Psoas muscle (tissue), 8 donors: Measurements from ENCODE around the gene ALG8. TPM values are rescaled to one million over a fixed set of nuclear protein-coding genes. Genes with fewer than 3 reads are reported as not detected.
"Not testable (repeated sequence)": the region's sequence is repeated elsewhere in the genome, so short reads cannot be mapped to it uniquely, and the experiment has no call there.

Experiments used
- ATAC-seq, 4 donors: fragments of 200-7000 bp; cut with Tn5 transposase; one replicate each; pipeline ENCODE4 v1.9.1; 2020; ENCODE audit warnings: moderate library complexity in 3 of 4, mild to moderate bottlenecking in 2 of 4
- DNase-seq, 2 donors: peaks; one replicate each; pipeline ENCODE4 v3.0.0-alpha.2; 2020
- H3K27ac ChIP-seq: fragments of 200-600 bp; one replicate; pipeline ENCODE4 v1.8.0; 2022
- H3K27me3 ChIP-seq, 3 donors: fragments of 200-600 bp in 1 of 3; one replicate each; pipeline versions ENCODE4 v1.6.1 to v1.8.0; 2013 to 2022; ENCODE audit warnings: low read length in 2 of 3, mild to moderate bottlenecking in 2 of 3, moderate library complexity in 1 of 3; ENCODE audit not compliant: insufficient read depth in 3 of 3
- H3K36me3 ChIP-seq, 2 donors: fragments of 200-600 bp in 1 of 2; one replicate each; pipeline versions ENCODE4 v1.6.1 to v1.8.0; 2013 to 2022; ENCODE audit warnings: low read depth in 1 of 2, mild to moderate bottlenecking in 1 of 2, moderate library complexity in 1 of 2; ENCODE audit not compliant: insufficient read depth in 1 of 2
- H3K4me1 ChIP-seq: fragments of 200-600 bp; one replicate; pipeline ENCODE4 v1.8.0; 2022
- H3K4me3 ChIP-seq: fragments of 200-600 bp; one replicate; pipeline ENCODE4 v1.8.0; 2022; ENCODE audit warnings: mild to moderate bottlenecking
- H3K9me3 ChIP-seq: fragments of 200-600 bp; one replicate; pipeline ENCODE4 v1.8.0; 2022
- CTCF ChIP-seq: fragments of 200-600 bp; IDR thresholded peaks from one replicate; pipeline ENCODE4 v1.8.0; 2022; ENCODE audit warnings: antibody characterized with exemption
- WGBS, 3 donors: extraction: QIAGEN DNeasy Blood & Tissue Kit; methylation state at CpG; one replicate each; pipeline versions ENCODE4 v1.1.6 to v1.1.7; 2013; 5-methylcytosine and 5-hydroxymethylcytosine counted together
- intact Hi-C, 2 donors: fragments of 100-400 bp; cut with DNase I; formaldehyde crosslinking; loops; one replicate each; pipeline versions ENCODE4 v1.11.0 to v1.14.2; 2022
- polyA plus RNA-seq, 3 donors: library from polyadenylated mRNA; stranded (reverse); fragments of 200-250 nt; gene quantifications; one replicate each; pipeline ENCODE4 v1.2.3, GENCODE V29; 2013
- total RNA-seq, 4 donors: library from RNA; stranded (reverse); fragmentation: NEBNext Ultra II Directional in 2 of 4; extraction: Animal tissue kit (Norgen Biotek cat#: 25700) in 2 of 4; gene quantifications; one replicate each; pipeline versions ENCODE4 v1.2.1 to v1.2.4, GENCODE V29; 2021 to 2023
- donor health status: healthy with polysubstance abuse.
- donor health status: DM: no; HTN: no; CAD: no; lungs with moderate emphysema.
- donor health status: Bipolar disorder and iron deficiency.
- donor health status: healthy.
- donor health status: DM: yes; HTN: yes; CAD: no.
- donor health status: DM: no; HTN: no; CAD: no.
- donor health status: DM: no; HTN: no; CAD: no.
- donor health status: DM: yes; HTN: yes; CAD: no.

ALG8 gene
- total and polyA plus RNA-seq, 7 donors: 9.1 to 15.7 (median 11.4) TPM

DNA sequence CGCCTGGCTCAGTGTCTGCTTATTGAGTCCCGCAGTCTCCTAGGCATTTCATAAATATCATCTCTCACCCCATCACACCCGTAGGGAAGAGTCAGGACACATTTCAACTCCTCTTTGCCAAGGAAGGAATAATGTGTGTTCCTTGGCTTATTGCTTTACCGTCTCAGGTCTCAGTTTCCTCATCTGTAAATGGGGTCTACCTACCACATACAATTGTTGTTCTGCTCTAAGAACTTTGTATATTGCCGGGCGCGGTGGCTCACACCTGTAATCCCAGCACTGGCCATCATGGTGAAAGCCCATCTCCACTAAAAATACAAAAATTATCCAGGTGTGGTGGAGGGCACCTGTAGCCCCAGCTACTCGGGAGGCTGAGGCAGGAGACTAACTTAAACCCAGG is 78.9 kb downstream of the ALG8 start:
- H3K27ac ChIP-seq: peak overlapping the region; percentile 80
- intact Hi-C loops: loop anchor here in 1 of 2 donors (5.0 kb wide), 1 partner anchor 127 kb away; the partner anchor contains the start of genes KCTD21 and USP35
- 62 to 86% (median 66%) methylated on average over 8 of the region's 8 CpGs for WGBS, 3 donors
- H3K9me3 ChIP-seq: no peaks in the 10 kb centered on the region
- peaks cover 39% of the 10 kb centered on the region for H3K4me1 ChIP-seq
- TF ChIP-seq CTCF: no peak
- no peaks in the 10 kb centered on the region for H3K36me3 ChIP-seq
- ATAC-seq (no peak), DNase-seq (no peak)
- no peak overlapping the region for H3K4me3 ChIP-seq
- no peaks in the 10 kb centered on the region for H3K27me3 ChIP-seq

DNA sequence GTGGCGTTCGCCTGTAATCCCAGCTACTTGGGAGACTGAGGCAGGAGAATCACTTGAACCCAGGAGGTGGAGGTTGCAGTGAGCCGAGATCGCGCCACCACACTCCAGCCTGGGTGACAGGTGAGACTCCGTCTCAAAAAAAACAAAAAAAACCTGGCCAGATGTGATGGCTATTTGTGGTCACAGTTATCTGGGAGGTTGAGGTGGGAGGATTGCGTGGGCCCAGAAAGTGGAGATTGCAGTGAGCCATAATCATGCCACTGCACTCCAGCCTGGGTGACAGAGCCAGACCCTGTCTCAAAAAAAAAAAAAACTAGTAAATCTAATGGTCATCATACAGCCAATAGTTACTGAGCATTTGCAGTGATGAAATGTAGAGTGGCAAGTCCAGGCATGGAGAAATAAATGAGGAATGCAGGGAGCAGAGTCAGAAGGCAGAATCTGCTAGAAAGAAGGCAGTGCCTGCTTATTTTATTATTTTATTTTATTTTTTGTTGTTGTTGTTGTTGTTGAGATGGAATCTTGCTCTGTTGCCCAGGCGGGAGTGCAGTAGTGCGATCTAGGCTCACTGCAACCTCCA is 79.6 kb downstream of the ALG8 start:
- H3K27ac ChIP-seq, H3K9me3 ChIP-seq, H3K36me3 ChIP-seq, H3K4me3 ChIP-seq, H3K27me3 ChIP-seq, ATAC-seq, DNase-seq: not testable (repeated sequence)
- H3K4me1 ChIP-seq: peaks cover 39% of the 10 kb centered on the region
- intact Hi-C loops: loop anchor here in 1 of 2 donors (5.0 kb wide), 1 partner anchor 127 kb away; the partner anchor contains the start of genes KCTD21 and USP35
- 86 to 95% (median 89%) methylated on average over 9 of the region's 9 CpGs for WGBS, 3 donors

DNA sequence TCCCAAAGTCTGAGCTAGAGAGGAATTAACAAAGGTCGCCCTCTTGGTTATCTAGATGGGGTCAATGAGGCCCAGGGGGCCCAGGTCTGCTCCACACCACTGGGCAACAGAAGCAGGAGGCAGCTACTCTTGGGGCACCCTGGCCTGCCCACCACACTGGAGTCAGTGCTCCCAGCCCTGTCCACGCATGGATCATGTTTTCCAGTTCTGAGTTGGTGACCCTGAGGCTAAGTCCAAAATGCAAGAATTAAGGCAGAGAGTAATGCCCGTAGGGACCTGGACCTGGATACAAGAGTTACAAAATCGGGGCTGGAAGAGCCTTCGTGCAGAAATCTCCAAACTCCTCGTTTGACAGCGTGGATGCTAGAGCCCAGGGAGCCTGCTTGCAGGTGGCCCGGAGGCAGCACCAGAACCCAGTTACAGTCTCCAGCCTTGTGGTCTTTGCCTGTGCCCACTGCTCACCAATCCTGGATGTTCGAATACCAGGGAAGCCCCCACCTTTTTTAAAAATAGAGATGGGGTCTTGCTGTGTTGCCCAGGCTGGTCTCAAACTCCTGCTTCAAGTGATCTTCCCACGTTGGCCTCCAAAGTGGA is 81.9 kb downstream of the ALG8 start:
- no peak overlapping the region for H3K4me3 ChIP-seq

GRCh38 chr11:78056093-78056492 is 83.3 kb downstream of the ALG8 start:
- intact Hi-C loops: no loop called here
- TF ChIP-seq CTCF: no peak
- WGBS, 3 donors: 38 to 73% (median 45%) methylated on average over 3 of the region's 3 CpGs
- ATAC-seq (no peak), DNase-seq (no peak)
- Histone ChIP-seq H3K27me3 (no peaks in the 10 kb centered on the region), H3K4me3 (no peak overlapping the region), H3K27ac (no peak overlapping the region), H3K36me3 (no peaks in the 10 kb centered on the region), H3K4me1 (peaks cover 9% of the 10 kb centered on the region), H3K9me3 (no peaks in the 10 kb centered on the region)

More for the DNA sequence above, 81.9 kb downstream of the ALG8 start:
- Histone ChIP-seq H3K9me3 (no peaks in the 10 kb centered on the region), H3K27me3 (no peaks in the 10 kb centered on the region), H3K27ac (no peak overlapping the region), H3K4me1 (peaks cover 20% of the 10 kb centered on the region), H3K36me3 (no peaks in the 10 kb centered on the region)
- DNase-seq (no peak), ATAC-seq (no peak)
- intact Hi-C loops: no loop called here
- TF ChIP-seq CTCF: no peak
- WGBS, 3 donors: 73 to 85% (median 74%) methylated on average over 10 of the region's 10 CpGs

- TF ChIP-seq CTCF: no peak
- H3K9me3 ChIP-seq: no peaks in the 10 kb centered on the region
- no peak overlapping the region for H3K27ac ChIP-seq
- 51 to 78% (median 53%) methylated on average over 4 of the region's 4 CpGs for WGBS, 3 donors
- no peaks in the 10 kb centered on the region for H3K4me1 ChIP-seq
- no peaks in the 10 kb centered on the region for H3K27me3 ChIP-seq
- intact Hi-C loops: no loop called here
- H3K36me3 ChIP-seq: no peaks in the 10 kb centered on the region
- ATAC-seq (peak in 1 of 4 donors; percentile 32), DNase-seq (no peak)
- no peak overlapping the region for H3K4me3 ChIP-seq
Measured at GRCh38 chr11:78054971-78055370, 84.5 kb downstream of the ALG8 start.
